Right renal pelvis (tissue), 4 donors: Measurements from ENCODE around the gene EXOC4. TPM values are rescaled to one million over a fixed set of nuclear protein-coding genes. Genes with fewer than 3 reads are reported as not detected.

Experiments
- DNase-seq, 4 donors: peaks; one replicate each; pipeline ENCODE4 v3.0.0-alpha.2; 2013; ENCODE audit warnings: low read depth in 4 of 4, low spot score in 3 of 4, missing footprints in 1 of 4
- polyA plus RNA-seq, 4 donors: library from polyadenylated mRNA; unstranded; fragments of 120-200 nt; gene quantifications; one replicate each; pipeline ENCODE4 v1.2.1, GENCODE V29; 2013; ENCODE audit not compliant: insufficient read length in 4 of 4

Gene EXOC4
- polyA plus RNA-seq, 4 donors, result 66.9 to 71.9 (median 69.9) TPM

DNA sequence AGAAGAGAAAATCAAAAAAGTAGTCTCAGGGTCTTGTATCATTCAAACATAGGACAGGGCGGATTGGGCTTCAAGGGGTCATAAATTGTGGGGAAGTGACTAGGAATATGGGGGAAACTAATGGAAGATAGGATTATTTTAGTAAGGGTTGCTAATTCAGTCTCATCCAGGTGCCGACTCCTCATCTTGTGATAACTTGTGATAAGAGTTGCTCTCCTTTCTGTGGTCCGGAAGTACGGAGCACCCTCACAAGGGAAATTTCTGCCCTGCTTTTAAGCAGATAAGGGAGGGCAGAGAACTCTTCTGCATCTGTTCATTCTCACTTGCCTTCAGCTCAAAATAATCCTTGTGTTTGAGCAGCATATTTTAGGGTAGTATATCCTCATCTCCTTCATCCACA lies 437.9 kb downstream of the EXOC4 start:
- no peak for DNase-seq

DNA sequence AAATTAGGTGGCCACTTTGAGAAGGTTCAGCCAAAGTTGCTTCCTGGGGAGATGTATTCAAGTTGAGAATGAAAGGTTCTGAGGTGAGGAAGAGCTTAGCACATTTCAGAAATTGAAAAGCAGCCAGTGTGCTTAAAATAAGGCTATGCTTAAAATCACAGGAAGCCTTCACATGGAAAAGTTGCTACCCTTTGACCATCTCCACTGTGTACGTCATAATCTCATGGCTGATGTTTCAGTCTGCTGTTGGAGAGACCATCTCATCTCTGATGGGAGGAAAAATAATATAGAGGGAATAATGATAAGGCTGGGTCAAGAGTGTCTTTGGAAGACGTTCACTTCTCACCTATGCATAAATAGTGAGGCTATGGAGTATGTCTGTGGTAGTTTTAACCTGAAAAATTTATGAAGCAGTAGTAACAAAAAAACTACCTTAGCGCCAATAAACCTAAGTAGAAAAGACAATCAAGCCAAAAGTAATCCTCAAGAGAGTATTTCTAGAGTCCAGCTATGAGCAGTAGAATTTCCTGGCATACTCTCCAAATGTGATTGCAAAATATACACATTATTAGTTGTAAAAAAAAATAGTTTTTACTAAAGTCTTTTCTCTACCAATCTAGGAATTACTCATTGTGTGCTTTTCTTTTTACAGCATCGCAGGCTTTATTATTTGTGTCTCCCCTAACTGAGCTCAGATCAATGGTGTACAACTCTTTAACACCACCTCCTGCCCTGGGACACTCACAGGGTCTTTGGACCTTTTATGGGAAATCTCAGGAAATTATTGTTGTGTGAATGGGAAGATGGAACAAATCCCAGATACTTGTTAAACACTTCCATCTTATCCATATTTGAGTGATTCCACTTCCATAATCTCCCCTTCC lies 439.1 kb downstream of the EXOC4 start:
- DNase-seq, result no peak

DNA sequence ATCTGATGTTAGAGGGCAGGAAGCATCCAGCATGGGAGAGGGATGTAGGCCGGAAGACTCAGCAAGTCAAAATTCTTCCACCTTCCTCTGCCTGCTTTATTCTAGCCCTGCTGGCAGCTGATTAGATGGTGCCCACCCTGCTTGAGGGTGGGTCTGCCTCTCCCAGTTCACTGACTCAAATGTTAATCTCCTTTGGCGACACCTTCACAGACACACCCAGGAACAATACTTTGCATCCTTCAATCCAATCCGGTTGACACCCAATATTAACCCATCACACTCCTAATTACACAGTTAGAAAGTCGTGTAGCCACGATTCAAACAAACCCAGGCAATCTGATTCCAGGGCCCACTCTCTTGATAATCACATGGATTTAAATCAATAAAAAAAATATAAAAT lies 440.4 kb downstream of the EXOC4 start:
- DNase-seq, result no peak

DNA sequence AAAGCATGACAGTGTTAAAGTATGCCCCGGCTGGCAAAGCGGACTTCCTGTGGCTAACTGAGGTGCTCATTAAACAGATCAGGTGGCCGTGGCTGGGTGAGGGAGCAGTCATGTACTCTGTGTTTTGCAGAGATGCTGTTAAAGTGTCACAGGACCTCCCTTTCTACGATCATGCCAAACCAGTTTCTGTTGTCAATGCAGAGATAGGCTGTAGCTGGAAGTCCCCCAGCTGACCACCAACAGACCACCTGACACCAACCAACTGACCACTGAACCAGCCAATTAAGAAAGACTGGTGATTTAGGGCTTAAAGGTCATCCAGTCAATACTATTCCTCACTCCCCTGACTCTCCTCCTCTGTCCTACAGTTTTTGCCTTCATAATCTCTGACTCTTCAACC lies 443.2 kb downstream of the EXOC4 start:
- no peak for DNase-seq

DNA sequence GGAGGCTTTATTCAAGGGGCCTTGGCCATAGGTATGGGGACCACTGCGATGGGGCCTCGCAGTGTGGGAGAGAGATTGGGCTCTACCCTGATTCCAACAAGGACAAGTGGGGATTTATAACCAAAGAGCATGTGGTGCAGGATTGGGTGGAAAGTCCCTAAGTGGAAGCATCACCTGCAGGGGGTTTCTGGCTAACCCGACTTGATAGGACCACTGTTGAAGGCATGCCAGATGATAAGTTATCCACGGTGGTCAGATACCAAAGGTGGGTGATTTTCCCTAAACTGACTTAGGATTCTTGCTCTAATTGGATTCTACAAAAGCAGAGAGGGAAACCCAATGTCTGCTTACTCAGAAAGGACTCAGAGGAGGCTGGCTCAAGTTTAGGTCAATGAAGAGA lies 444.7 kb downstream of the EXOC4 start:
- no peak for DNase-seq

DNA sequence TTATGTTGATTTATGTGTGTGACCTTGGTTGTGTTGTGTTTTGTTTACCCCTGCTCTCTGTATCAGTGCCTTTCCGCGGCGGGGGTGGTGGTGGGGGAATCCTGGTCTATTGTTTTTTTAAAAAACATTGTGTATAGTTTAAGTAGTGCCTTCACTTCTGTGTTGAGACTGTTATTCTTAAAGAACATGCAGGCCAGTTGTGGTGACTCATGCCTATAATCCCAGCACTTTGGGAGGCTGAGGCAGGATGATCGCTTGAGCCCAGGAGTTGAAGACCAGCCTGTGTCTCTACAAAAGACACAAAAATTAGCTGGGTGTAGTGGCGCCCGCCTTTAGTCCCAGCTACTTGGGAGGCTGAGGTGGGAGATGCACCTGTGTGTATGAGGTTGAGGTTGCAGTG lies 445.2 kb downstream of the EXOC4 start:
- no peak for DNase-seq

DNA sequence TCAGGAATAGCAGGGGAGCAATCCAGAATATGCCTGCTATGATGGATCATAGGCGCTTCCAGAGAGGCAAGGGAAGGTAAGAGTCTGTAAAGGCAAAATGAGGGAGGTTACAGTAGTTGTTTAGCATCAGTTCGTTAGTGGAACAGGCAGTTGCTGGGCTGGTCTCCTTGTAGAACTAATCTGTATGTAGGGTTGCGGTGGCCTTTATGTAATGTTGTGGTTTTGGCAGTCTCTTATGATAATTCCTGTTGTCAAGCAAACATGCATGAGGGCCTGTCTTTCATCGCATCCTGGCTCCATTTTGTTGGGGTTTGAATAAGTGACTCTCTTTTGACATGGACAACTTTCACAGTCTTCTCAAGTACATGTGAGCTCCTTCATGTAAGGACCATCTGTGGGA lies 446.5 kb downstream of the EXOC4 start:
- no peak for DNase-seq

DNA sequence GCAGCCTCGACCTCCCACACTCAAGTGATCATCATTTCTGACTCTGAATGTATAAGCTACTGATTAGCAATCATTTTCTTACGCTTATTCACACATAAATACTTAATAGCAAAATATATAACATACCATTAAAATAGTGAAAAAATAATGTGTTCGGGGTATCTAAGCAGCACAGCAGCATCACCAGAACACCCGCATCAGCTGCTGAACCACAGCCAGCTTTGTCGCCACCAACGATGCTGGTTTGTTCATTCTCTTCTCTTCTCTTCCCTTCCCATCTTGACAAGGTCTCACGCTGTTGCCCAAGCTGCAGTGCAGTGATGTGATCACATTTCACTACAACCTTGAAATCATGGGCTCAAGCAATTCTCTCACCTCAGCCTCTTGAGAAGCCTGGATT lies 449.2 kb downstream of the EXOC4 start:
- DNase-seq, result no peak

DNA sequence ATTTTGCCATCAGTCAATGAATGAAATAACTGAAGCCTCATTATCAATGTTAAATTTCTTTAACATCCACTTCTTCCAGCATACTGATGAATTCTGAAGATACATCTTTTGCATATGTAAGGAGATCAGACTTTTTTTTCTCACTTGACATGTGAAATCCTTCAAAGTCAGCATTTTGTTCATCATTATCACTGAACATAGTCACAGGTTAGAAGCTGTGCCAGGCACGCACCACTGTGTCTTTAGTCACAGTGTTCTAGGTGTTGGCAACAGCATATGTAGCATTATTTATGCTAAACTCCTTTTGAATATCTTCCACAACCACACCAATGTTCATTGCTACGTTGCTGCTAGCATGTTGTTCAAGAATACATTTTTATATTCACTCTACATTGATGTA lies 450.1 kb downstream of the EXOC4 start:
- DNase-seq, result no peak

DNA sequence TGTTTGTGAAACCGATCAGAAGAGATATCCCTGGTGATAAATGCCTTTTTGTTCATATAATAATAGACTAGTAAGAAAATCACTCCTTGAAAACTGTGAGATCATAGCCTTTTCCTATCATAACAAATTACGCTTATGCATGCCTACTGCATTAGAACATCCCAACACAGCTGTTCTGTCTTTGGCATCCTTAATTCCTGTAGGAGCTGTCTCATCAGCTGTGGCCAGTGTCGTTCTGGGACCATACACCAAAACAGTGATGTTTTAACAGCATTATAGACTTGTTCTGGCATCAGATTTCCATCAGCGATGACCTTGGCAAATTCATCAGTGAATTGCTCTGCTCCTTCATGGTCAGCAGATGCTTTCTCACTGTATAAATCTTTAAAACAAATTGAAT lies 450.7 kb downstream of the EXOC4 start:
- no peak for DNase-seq

DNA sequence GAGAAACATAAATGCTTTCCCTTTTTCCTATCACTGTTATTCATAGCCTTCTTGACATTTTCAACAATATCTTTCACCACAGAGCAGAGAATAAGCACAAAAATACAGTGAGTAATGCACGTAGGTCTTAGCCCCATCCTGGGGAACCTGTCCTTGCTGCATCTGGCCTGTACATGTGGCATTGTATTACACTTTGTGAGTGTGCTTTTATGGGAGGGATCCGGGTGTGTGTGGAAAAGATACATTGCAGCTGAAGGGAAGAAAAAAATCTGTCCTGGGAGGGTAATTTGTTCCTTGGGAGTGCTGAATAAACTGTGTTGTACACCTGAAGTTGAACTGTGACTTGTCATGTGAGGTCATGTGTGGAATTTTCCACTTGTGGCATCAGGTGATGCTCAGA lies 451.6 kb downstream of the EXOC4 start:
- DNase-seq, result no peak

DNA sequence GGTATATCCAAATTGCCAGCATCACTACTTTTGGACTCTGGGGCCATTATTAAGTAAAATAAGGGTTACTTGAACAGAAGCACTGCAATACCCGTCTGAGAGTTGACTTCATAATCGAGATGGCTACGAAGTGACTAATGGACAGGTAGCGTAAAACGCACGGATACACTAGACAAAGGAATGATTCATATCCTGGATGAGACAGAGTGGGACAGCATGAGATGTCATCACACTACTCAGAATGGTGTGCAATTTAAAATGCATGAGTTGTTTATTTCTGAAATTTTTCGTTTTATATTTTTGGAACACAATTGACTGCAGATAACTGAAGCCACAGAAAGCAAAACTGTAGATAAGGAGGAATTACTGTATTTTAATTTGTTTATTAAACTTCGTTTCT lies 452.7 kb downstream of the EXOC4 start:
- no peak for DNase-seq

DNA sequence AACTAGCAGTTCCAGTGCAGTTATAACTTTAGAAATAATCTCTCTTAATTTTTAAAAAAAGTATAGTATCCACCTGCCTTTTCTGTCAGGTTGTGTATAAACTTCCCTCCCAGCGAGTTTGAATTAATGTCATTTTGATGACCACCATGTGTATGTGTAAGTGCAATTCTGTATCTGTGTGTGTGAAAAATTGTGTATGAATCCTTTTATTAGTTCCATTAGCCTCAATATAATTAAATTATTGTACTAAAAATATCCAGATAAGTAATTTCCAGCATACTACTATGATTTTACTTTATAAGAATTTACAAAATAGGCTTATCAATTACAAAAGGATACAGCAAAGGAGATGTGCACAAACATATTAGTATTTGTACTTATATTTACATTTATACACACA lies 453.1 kb downstream of the EXOC4 start:
- DNase-seq, result no peak

DNA sequence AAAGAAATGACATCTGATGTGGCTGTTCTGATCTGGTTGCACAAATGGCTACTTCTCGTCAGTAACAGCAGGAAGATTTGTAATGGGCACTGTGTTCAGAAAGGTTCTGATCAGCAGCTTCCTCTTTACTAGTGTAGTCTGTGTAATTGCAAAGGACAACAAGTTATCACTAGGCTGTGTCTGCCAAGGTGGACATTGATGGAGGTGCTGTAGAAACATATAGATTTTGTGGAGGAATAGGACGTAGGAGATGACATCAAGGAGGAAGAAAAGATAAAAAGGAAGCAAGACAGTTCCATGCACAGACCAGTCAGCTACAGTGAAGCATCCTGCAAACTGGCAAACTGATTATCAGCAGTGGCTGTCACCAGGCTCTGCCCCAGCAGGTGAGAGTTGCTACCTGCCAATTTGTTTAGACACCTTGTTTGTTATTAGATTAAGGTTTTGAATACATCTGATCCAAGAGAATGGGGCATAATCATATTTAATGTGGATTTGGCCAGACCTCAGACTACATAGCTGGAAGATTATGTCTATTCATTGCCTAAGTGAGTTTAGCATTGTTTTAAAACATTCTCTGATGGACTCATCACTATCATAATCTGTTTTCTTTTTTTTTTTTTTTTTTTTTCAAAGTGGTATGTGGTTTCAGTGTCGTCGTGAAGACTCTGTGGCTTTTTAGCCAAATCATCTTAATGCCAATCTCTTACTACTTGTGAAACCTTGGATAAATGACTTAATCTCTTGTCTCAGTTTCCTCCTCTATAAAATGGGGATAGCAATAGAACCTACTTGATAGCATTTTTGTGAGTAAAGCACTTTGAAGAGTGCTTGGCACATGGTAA lies 456.4 kb downstream of the EXOC4 start:
- no peak for DNase-seq

DNA sequence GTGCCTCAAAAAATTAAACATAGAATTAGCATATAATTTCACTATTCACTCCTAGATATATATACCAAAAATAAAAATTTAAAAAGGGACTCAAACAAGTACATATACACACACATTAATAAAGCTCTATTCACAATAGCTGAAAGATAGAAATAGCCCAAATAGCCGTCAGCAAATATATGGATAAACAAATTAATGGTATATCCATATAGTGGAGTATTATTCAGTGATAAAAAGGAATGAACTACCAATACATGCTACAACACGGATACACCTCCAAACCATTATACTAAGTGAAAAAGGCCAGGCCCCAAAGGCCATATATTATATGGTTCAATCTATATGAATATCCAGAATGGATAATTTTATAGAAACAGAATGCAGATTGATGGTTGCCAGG lies 459.7 kb downstream of the EXOC4 start:
- no peak for DNase-seq

DNA sequence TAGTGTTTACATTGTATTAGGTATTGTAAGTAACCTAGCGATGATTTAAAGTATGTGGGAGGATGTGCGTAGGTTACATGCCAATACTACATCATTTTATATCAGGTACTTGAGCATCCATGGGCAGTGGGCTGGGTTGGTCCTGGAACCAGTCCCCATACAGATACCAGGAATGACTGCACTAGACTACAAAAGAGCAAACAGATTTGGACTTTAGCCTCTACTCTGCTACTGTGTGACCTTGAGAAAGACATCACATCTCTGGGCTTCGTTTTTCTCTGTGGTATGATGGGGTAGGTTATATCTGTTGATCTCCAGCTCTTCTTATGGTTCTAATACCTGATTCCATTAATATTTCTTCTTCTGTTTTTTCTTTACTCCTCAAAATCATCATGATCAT lies 461.8 kb downstream of the EXOC4 start:
- DNase-seq, result no peak

DNA sequence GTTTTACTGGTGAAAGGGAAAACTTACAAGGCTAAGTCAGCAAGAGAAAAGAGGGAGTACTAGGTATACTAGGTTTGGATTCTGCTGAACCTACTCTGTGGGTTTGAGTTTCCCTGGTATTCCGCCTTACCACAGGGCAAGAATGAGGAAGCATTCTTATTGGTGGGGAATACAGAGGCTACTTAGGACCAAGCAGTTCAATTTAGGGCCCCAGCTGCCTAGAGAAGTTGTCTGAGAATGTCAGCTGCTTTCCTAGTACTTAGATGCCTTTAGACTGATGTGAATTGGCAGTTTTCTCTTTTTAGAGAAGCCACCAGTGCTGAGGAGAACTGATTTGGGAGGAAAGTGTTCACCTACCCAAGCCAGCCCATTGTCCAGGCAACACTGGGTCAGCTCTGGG lies 465.3 kb downstream of the EXOC4 start:
- DNase-seq, result no peak

DNA sequence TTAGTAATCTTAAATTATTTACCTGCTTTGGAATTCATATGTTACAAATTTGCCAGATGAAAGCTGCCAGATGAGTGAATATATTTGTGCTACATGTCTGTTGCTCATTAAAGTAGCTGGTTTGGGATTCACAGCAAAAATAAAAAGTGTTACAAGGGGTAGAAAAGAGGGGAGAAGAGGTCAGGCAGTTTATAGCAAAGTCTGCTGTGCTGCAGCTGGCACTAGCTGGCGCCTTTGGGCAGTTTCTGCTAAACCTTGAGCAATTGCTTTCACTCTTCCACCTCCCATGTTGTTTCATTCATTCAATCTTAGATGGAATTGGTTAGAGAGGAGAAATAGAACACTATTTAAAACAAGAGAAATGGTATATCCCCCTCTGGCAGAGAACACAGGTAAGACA lies 470.2 kb downstream of the EXOC4 start:
- no peak for DNase-seq

DNA sequence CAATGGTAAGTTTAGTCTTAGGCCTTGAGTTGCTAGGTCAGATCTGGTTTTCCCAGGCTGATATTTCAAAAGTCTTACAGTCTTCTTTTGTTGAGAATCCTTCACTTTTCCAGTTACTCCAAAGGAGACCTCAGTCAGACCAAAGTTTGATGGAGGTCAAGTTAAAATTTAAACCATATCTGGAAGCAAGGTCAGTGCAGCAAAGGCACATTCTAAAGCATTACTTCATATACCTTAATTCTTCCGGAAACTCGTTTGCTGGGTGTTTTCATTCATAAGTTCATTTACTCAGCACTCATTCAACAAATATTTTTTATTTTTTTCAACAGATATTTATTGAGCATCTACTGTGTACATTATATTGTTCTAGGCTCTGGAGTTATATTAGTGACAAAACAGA lies 471.3 kb downstream of the EXOC4 start:
- no peak for DNase-seq

DNA sequence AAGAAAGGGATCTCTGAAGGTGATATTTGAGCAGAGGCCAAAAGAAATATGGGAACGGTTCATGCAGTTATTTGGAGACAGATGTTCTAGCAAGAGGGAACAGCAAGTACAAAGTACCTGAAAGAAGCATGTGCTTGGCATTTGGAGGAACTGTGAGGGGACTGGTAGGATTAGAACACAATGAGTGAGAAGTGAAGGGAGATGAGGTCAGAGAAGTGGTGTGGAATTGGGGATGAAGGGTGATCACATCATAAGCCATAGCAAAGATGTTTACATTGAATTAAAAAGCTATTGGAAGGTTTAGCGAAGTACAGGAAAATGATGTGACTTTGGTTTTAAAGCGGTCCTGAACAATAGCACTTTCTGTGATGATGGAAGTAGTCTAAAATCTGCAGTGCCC lies 471.8 kb downstream of the EXOC4 start:
- no peak for DNase-seq

DNA sequence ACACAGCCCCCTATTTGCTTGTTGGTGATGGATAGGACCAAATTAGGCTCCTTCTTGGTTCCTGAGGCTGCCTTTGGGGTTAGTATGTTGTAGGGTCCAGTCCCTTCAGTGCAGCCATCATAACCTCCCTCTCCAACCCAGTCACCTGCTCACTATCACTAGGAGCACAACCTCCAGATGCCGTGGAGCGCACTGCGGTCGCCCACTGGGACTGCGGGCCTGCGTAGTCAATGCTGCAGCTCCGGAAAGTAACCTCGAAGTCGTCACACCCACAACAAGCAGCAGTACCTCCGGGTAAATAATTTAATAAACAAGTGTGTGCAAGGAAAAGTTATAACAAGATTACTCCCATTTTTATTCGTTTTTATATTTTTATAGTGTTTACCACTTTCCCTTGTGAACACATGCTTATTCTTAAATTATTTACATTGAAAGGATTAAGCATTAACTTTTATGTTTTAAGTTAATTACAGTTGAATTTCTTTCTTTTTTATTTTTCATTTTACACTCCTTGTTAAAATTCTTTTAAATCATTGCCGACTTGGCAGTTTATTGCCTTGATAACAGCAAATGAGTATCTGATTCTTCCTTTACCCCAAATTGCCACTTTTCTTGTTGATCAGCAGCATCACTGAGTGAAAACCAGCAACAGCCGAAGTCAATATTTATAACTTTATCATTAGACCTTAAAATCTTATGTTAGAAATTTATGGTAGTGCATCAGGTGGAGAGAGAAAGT lies 474.8 kb downstream of the EXOC4 start:
- DNase-seq, result no peak
